ENCODE measurements around the gene TMEM81. TPM values are rescaled to one million over a fixed set of nuclear protein-coding genes. Genes with fewer than 3 reads are reported as not detected.

TMEM81 gene
- total and polyA plus RNA-seq, 4 donors: 1.5 to 2.6 (median 2.0) TPM

DNA sequence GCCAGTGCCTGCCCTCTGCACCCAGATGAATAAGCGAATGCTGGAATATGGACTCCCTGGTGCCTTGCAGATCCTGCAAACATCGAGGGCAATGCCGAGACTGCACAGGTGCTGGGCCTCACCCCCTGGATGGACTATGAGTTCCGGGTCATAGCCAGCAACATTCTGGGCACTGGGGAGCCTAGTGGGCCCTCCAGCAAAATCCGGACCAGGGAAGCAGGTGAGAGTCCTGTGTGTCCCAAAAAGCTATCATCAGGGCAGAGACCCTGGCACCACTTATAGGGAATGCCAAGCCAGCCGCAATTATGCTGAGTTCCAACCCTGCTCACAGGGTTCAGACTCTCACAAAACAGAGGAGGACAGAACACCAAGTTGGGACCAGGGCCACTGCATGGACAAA is 17.2 kb downstream of the TMEM81 start:
- DNase-seq: no peak
- Histone ChIP-seq H3K9ac (ENCODE audit: insufficient read depth in 1 of 2, low read length in 2 of 2) (no peak overlapping the region), H3K9me3 (ENCODE audit: control insufficient read depth in 4 of 4, insufficient read depth in 3 of 4, low read length in 3 of 4) (no peaks in the 10 kb centered on the region), H3K36me3 (ENCODE audit: control insufficient read depth in 4 of 4, insufficient read depth in 4 of 4, low read length in 4 of 4) (no peaks in the 10 kb centered on the region), H3K27me3 (ENCODE audit: control insufficient read depth in 3 of 3, insufficient read depth in 3 of 3, low read length in 2 of 3) (no peaks in the 10 kb centered on the region), H3K27ac (ENCODE audit: low read depth in 1 of 2, low read length in 1 of 2) (no peak overlapping the region), H3K4me1 (ENCODE audit: control insufficient read depth in 5 of 5, insufficient read depth in 5 of 5, low read length in 5 of 5) (peaks cover 0 to 9% (median 0%) of the 10 kb centered on the region in 5 donors), H3K4me3 (no peak overlapping the region)
- 94 to 95% methylated on average over 6 of the region's 6 CpGs for WGBS, 2 donors
- TF ChIP-seq, protein P1, sequence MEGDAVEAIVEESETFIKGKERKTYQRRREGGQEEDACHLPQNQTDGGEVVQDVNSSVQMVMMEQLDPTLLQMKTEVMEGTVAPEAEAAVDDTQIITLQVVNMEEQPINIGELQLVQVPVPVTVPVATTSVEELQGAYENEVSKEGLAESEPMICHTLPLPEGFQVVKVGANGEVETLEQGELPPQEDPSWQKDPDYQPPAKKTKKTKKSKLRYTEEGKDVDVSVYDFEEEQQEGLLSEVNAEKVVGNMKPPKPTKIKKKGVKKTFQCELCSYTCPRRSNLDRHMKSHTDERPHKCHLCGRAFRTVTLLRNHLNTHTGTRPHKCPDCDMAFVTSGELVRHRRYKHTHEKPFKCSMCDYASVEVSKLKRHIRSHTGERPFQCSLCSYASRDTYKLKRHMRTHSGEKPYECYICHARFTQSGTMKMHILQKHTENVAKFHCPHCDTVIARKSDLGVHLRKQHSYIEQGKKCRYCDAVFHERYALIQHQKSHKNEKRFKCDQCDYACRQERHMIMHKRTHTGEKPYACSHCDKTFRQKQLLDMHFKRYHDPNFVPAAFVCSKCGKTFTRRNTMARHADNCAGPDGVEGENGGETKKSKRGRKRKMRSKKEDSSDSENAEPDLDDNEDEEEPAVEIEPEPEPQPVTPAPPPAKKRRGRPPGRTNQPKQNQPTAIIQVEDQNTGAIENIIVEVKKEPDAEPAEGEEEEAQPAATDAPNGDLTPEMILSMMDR (IDR thresholded peaks at IDR 0.05; ENCODE audit: control extremely low read depth, extremely low read depth): no peak
- no peak for ATAC-seq (ENCODE audit: insufficient read depth, low FRiP score)

DNA sequence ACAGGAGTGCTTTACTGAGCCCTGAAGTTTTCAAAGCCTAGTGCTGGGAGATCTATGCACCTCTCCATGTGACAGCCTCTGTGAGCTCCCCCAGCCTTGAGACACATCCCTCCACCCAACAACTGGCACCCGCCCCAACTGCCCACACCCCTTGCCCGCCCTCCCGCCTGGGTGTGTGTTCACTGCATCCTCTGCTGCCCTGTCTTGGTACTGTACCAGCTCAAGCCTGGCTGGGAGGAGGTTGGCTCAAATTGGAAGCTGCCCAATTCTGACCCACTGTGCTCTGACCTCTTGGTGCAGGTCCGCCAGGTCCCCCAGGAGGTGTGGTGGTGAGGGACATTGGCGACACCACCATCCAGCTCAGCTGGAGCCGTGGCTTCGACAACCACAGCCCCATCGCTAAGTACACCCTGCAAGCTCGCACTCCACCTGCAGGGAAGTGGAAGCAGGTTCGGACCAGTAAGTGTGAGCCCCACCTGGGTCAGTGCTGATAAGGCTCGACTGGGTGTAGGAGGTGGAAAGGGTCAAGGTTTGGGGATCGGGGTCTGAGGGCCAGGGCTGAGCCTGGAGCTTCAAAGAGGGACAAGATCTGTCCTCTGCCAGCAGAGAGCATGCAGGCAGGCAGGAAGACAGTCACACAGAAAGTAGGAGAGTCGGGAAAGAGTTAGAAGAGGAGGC is 18.0 kb downstream of the TMEM81 start:
- no peak overlapping the region for H3K27ac ChIP-seq (ENCODE audit: low read depth in 1 of 2, low read length in 1 of 2)
- 65 to 76% methylated on average over 13 of the region's 13 CpGs for WGBS, 2 donors
- no peak for DNase-seq
- no peaks in the 10 kb centered on the region for H3K36me3 ChIP-seq (ENCODE audit: control insufficient read depth in 4 of 4, insufficient read depth in 4 of 4, low read length in 4 of 4)
- ATAC-seq (ENCODE audit: insufficient read depth, low FRiP score): no peak
- no peak overlapping the region for H3K9ac ChIP-seq (ENCODE audit: insufficient read depth in 1 of 2, low read length in 2 of 2)
- H3K4me1 ChIP-seq (ENCODE audit: control insufficient read depth in 5 of 5, insufficient read depth in 5 of 5, low read length in 5 of 5): peaks cover 0 to 11% (median 0%) of the 10 kb centered on the region in 5 donors
- H3K9me3 ChIP-seq (ENCODE audit: control insufficient read depth in 4 of 4, insufficient read depth in 3 of 4, low read length in 3 of 4): no peaks in the 10 kb centered on the region
- TF ChIP-seq, protein P1 (IDR thresholded peaks at IDR 0.05; ENCODE audit: control extremely low read depth, extremely low read depth): no peak
- H3K4me3 ChIP-seq: no peak overlapping the region
- H3K27me3 ChIP-seq (ENCODE audit: control insufficient read depth in 3 of 3, insufficient read depth in 3 of 3, low read length in 2 of 3): no peaks in the 10 kb centered on the region

GRCh38 chr1:205065666-205066065 is 18.6 kb downstream of the TMEM81 start:
- Histone ChIP-seq H3K9ac (ENCODE audit: insufficient read depth in 1 of 2, low read length in 2 of 2) (no peak overlapping the region), H3K27ac (ENCODE audit: low read depth in 1 of 2, low read length in 1 of 2) (no peak overlapping the region), H3K4me1 (ENCODE audit: control insufficient read depth in 5 of 5, insufficient read depth in 5 of 5, low read length in 5 of 5) (peaks cover 0 to 13% (median 0%) of the 10 kb centered on the region in 5 donors), H3K4me3 (no peak overlapping the region), H3K36me3 (ENCODE audit: control insufficient read depth in 4 of 4, insufficient read depth in 4 of 4, low read length in 4 of 4) (no peaks in the 10 kb centered on the region), H3K27me3 (ENCODE audit: control insufficient read depth in 3 of 3, insufficient read depth in 3 of 3, low read length in 2 of 3) (no peaks in the 10 kb centered on the region), H3K9me3 (ENCODE audit: control insufficient read depth in 4 of 4, insufficient read depth in 3 of 4, low read length in 3 of 4) (no peaks in the 10 kb centered on the region)
- ATAC-seq (ENCODE audit: insufficient read depth, low FRiP score): no peak
- 88 to 89% methylated on average over 14 of the region's 14 CpGs for WGBS, 2 donors
- no peak for DNase-seq
- TF ChIP-seq, protein P1 (IDR thresholded peaks at IDR 0.05; ENCODE audit: control extremely low read depth, extremely low read depth): no peak
